Esophagus squamous epithelium (tissue), 4 donors: Measurements from ENCODE around the gene EIF2B5.

Experiments
- CTCF ChIP-seq, 6 experiments: fragments of 450-650 bp in 4 of 6; fragments of 200-600 bp in 2 of 6; sonication (generic) in 2 of 6; IDR thresholded peaks; one replicate each; pipeline ENCODE4 v1.5.1; 2016 to 2019; ENCODE audit warnings: antibody characterized with exemption in 6 of 6, mild to moderate bottlenecking in 4 of 6, moderate library complexity in 4 of 6
- POLR2A ChIP-seq, 4 donors: fragments of 450-650 bp; IDR thresholded peaks; one replicate each; pipeline ENCODE4 v1.6.1; 2017; ENCODE audit warnings: antibody characterized with exemption in 4 of 4, mild to moderate bottlenecking in 4 of 4, moderate library complexity in 3 of 4

GRCh38 chr3:184134746-184135148 is 411 bp upstream of the EIF2B5 start:
- TF ChIP-seq CTCF (IDR thresholded peaks at IDR 0.05) = no peak
- TF ChIP-seq POLR2A (IDR thresholded peaks at IDR 0.05) = no peak
